Ecto neural progenitor cell (in vitro differentiated cells): ENCODE measurements around the gene TENM4.
"Not testable (repeated sequence)": the region's sequence is repeated elsewhere in the genome, so short reads cannot be mapped to it uniquely, and the experiment has no call there.

ENCODE experiments used
- DNase-seq: peaks from one replicate; pipeline ENCODE4 v3.0.0-alpha.2; 2018; ENCODE audit warnings: low spot score

Gene TENM4

DNA sequence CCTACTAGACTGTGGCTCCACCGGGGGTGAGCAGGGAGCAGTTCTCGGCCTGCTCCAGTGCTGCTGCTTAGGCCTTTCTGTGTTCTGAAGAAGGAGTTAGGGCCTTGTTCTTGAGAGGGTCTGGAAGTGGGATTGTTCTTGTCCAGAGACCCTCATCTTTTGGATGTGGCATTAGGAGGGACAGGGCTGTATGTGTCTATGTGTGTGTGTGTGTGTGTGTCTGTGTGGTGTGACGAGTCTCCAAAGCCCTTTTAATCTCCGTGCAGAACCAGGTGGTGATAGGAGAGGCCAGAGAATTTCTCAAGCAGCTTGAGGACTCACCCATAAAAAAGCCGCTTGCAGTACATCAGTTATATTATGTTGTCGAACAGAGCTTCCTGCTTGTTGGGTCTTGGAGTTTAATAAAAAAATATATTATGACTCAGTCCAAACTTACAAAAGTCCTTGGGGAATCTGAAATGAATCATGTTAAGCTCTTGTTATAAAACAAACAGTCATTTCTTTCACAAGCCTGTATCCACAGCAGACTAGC lies 196.5 kb downstream of the TENM4 start:
- DNase-seq = no peak

DNA sequence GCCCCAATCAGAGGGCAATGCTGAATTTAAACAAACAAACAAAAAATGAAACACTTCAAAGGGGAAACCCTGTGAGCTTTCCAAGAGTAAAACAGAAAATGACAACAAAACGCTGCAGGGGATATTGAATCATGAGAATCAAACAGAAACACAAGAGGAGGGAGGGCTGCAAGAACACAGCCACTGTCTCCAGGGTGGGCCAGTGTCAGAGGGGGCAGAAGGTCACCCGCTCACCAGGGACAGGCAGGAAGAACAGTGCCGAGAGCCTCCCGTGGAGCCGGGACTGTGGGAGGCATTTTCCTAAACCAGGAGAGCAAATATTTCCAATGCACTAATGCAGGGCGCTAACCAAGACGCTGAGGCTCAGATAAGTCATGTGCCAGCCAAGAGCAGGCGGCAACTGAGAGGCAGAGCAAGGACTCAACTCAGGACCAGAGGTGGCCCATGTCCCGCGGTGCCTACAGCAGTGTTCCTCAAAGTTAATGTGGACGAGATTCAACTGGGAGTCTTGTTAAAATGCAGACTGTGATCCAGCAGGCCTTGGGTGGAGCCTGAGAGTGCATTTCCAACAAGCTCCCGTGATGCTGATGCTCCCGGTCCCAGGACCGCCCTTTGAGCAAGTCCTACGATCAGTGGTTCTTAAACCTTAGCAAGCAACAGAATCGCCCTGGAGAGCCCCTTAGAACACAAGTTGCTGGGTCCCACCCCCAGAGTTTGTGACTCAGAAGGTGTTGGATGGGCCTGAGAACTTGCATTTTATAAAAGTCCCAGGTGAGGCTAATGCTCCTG lies 197.2 kb downstream of the TENM4 start:
- no peak for DNase-seq

DNA sequence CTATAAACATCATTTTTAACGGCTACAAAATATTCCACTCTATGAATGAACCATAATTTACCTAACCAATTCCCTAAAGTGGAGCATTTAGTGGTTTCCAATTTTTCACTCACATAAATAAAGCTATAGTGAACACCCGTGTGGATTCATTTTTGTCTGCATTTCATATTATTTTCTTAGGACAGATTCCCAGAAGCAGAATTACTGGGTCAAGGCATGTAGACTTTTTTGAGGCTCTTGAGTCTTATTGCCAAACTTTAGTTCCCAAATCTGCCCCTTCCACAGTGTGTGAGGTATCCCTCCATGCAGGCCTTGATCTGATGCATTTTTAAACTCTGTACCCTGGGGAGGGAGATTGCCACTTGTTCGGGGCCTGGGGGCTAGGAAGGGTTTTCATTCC lies 198.2 kb downstream of the TENM4 start:
- no peak for DNase-seq

DNA sequence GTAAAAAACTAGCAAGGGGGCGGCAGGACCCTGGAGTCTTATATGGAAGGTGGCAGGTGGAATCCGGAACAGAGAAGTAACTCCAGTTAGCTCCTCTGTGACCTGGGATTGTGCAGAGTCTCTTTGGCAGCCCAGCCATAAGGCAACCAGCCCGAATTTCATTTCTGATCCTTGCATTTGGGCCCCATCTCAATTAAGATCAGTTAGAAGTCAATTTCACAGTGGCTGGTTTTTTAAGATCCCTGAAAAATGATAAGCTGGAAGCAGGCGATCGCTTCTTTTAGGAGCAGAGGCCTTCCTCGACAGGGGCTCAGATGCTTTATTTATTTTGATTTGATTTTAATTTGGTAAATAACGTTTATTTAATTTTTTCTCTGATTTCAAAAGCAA lies 199.0 kb downstream of the TENM4 start:
- DNase-seq = no peak

DNA sequence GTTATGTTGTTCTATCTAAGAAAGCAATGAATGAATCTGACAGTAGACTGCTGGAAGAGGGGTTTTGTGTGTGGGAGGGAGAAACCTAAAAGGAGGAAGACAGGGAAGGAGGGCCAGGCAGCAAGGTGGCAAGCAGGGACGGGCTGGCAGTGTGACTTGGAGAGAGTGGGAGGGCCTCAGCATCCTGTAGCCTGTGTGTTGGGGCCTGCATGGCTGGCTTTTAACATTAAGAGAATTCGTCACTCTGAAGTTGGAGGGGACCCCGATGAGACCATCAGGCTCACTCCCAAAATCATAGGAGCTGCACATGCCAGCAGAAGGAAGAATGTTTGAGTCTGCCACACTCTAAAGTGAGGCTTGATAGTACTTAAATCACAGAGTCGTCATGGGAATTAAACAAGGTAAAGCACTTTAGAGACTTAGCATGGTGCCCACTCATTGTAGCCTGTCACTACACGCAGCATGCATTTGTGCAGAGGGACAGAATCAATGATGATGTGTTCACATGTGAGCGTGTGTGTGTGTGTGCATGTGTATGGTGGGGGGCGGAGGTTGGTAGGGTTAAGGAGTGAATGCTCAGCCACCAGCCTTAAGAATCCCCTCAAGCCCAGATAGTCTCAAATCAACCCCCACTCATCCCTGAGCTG lies 199.5 kb downstream of the TENM4 start:
- DNase-seq = no peak

DNA sequence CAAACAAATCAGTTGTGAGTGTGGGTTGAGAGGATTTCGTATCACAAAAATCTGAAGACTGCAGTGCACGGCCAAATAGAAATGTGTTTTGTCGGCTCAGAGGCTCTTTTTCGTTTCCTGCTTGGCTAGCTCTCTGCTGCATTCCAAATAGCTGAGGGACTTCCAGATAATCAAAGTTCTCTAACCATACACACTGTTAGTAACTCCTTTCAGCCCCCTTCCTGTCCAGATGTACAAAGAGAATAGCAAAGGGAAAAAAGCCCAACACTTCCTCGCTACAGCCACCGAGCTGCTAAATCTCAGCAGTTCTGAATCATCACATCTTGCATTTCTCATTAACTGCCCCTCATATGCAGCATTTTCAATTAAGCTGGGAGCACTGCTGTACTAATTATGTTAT lies 203.1 kb downstream of the TENM4 start:
- DNase-seq = no peak

DNA sequence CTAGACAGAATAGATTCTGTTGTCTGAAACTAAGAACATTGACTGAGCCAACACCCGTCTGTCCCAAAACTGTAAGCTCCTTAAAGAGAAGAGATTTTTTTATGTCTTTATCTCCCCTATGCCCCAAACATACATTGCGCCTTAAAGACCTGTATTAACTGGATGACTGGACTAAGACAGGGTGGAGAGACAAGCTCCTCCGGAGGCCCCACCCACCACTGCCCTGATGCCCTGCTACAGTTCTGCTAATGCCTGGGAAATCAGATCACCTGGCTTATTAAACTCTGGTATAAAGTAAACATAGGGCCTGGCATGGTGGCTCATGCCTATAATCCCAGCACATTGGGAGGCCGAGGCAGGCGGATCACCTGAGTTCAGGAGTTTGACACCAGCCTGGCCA lies 203.7 kb downstream of the TENM4 start:
- DNase-seq = no peak

DNA sequence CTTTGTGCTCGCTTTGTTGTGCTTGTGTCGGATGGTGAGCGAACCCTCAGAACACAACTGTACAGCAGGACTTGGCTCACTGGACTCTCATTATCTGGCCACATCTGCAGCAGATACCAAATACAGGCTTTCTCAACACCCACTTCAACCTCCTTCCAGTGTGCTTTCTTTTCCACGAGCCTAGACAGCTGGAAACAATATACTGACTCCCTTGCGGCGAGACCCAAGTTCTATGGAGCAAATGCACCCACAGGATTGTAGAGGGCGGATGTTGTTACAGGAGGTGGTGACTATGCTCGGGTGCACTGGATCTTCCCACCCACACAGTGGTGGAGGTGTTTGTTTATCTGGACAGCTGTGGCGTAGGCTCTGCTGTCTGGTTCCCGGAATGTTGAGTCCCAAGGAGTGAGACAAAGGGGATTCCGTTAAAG lies 204.3 kb downstream of the TENM4 start:
- DNase-seq = no peak

DNA sequence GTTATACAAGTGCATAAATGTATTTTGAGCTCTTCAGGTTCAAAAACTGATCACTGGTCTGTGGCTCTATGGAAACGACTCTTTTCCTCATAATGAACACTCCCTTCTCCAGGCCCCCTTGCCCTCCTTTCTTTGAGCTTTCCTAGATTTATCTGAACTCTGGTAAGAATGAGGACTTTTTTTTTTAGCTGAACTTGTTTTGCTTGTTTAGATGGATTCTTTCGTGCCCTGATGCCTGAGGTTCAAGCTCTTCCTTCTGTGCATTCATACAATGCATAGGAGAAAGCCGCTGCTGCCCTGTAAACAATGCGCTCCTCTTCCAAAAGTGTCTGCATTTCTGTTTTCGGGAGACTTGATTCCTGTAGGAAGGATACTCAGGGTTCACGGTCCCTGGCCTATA lies 205.1 kb downstream of the TENM4 start:
- no peak for DNase-seq

DNA sequence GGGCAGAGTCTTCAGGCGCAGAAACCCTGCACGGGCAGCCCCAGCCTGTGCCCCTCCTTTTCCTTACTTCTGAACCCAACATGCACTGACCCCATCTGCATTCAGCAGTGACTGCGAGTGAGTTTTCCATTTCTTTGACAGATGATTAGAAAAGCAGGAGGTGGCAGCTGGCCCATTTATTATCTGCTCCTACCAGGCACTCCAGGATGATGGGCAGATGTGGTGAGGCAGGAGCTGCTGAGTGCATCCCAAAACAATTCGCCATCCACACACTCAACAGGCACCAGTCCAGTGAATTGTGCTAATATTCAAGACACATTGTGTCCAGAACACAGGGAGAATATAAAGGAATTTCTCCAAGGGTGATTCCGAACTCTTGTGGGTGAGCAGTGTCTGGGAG lies 208.5 kb downstream of the TENM4 start:
- no peak for DNase-seq

DNA sequence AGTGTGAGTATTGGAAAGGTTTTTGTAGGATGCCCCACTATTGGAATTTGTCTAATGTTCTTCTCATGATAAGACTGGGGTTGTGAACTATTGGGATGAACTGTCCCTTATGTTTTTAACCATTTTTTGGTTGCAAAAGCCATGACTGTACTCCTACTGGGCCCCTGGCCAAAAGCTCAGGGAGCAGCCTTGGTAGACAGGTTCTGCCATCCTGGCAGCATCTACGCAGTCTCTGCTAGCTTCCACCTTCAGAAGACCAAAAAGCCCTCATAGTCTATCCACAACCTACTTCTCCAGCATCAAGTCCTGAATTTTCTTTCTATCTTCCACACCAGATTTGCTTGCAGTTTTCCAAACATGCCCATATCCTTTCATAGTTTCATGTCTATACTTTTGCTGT lies 211.8 kb downstream of the TENM4 start:
- DNase-seq = no peak

DNA sequence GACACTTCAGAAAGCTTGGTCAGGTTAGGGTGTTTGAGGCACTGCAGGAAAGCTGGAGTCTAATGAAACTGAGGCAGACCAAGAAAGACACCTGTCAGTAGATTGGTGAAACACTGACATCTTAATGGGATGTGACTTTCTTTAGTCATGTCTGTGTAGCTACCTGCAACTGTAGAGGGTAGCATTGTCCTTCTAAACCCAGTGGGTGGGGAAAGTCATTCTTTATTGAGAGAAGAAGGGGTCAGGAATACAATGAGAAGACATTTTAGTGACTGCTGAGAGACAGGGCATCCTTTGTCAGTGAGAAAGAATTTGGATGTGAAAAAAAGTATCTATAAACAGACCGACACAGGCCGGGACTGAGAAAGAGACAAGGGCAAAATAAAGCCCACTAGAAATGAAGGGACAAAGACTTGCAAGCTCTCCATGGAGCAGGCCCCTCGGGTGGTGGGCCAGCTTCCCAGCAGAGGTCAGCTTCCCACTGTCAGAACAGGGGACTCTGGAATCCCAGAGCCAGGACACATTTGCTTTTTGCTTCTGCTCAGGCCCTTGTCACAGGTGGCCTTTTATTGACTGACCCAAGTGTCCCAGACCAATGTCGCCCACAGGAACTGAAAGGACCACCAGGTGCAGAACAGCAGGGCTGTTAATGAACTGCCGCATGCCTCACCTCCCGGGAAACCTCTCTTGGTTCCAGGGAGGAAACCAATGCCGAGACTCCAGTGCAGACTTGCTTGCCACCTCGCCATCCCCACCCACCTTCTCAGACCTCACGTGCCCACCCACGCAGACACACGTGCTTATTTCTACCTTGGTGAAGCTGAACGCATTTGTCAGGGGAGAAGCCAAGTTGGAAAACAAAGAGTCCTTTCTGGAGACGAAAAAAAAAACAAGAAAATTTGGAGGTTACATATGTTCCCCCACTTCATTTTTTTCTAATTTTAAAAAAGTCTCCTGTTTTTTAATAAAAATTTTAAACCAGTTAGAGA lies 212.8 kb downstream of the TENM4 start:
- DNase-seq = no peak

DNA sequence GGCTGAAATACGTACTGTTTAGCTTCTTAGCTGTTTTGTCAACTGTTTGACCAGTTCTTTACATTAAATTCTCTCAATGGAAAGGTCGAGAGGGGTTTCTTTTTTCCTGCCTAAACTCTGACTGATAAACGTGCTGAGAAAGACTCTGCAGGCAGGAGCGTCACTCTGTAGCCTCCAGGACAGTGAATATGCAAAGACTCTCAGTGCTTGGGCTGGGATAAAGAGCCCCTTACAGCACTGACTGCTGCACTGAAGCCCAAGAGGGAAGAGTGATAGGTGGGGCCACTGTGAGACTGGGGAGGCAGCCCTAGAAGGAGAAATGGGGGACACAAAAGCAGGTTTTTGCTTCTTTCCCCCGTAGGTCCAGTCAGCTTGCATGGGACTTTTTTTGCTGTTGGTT lies 213.5 kb downstream of the TENM4 start:
- DNase-seq = no peak

DNA sequence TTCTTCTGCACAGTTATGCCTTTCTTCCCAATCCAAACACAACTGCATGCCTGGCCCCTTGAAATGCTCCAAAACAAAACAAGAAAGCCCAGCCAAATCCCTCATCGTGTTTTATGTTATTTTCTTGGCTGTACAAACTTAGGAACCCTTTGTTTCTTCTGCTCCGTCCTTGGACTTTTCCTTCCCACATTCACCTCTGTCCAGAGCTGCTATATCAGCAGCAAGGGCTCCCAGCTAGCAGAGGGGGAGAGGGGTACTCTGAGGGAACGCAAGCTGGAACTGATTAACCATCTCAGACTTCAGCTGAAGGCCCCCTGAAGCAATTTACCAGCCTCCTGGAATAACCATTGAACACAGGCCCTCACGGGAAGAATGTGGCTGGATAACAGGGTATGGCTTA lies 214.7 kb downstream of the TENM4 start:
- no peak for DNase-seq

DNA sequence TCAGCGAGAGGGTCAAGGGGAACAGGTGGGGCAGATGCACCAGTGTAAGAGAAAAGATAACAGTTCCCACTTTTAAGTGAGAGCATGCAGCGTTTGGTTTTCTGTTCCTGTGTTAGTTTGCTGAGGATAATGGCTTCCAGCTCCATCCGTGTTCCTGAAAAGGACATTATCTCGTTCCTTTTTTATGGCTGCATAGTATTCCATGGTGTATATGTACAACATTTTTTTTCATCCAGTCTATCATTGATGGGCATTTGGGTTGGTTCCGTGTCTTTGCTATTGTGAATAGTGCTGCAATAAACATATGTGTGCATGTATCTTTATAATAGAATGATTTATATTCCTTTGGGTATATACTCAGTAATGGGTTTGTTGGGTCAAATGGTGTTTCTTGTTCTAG lies 218.7 kb downstream of the TENM4 start:
- DNase-seq = not testable (repeated sequence)

DNA sequence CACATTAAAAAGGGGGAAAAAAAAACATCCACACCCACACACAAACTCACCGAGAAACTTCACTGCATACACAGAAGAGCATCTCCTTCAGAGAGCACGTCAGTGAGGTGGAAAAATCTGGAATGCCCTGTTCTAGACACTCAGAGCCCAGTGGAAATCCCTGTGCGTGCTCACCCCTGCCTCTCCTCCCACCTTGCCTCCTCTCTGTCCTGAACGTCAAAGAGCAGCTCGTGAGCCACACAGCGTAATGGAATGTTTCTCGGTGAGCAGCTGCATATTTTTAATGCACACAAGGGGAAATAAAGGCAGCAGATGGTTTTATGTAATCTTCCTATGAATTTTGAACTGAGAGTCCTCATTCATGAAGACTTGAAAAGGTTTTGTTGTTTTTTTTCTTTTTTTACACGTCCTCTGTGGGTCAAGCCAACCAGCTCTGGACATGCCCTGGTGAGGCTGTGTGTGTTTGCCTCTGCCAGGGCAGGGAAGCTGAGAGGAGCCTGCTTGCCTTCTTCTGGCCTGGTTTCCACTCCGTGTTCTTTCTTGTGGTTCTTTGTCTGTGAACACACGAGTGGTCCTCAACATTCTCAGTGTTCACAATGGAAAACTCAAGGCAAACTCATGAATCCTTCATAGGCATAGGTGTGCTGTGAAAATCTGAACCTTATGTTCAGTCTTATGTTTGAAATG lies 219.2 kb downstream of the TENM4 start:
- no peak for DNase-seq

DNA sequence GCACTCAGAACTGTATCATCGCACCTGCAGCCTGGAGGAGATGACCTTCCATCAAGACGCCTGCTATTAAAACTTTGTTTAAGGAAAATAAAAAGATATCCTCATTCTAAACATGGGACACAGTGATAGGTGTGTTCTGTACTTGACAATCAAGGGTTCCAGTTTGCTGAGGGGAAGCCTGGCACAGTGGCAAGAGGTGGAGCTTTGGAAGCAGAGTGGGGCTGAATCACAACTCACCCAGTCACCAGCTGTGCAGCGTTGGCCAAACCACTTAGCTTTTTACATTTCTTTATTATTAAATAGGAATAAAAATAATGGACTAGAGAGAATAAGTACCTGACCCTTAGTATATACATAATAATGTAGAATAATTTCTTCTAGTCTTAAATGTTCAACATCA lies 220.7 kb downstream of the TENM4 start:
- DNase-seq = no peak

DNA sequence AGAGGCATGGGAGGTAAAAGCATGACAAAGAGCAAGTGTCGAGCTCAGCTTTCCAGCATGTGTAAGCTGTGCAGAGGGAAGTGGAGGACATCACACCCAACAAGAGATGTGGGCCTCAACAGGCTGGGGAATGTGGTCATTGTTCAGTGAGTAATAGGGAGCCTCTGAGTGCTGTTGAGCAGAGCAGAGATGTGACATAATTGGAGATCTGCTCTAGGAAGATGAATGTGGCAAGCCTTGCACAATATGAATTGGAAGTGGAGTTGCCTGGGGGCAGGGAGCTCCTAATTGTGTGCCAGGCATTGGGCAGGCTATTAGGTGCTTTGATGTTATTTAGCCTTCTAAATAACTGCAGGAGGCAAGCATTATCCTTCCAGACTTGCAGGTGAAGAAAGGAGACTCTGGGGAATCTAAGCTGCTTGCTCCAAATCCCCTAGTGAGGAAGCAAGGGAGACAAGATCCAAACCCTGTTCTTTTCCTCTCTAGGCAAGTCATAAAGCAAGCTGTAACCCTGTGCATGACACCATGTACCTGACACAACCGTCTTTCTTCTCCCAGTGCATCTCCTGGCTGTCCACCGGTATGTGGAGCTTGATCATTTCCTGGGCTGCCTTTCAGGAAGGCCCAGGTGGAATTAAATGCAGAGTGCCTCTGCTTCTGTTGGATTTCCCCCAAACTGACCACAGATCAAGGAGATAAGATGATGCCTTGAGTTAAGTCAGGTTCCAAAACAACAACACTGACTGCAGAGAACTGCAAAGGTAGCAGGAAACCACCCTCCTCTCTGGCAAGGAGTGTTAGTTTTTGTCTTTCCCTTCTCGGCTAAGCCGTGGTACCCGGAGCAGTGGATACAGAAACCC lies 221.4 kb downstream of the TENM4 start:
- no peak for DNase-seq

DNA sequence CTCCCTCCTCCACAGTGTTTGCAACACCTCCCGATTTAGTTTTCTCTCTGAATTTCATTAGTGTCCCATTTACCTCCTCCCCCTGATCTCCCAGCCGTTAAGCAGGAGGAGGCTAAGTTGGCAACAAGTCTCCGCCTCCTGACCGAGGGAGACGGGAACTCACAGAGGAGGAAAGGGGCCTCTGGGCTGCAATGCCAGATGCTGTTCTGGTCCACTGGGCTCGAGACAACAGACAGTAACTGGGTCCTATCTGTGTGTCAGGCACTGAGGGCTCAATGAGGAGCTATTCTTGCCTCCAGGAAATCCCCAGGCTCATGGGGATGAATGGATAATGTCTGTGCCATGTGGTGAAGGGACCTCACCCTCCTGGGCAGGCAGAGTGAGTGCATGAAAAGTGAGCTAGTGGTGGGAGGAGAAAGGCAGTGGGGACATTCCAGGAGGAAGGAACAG lies 228.1 kb downstream of the TENM4 start:
- DNase-seq = peak; percentile 56

DNA sequence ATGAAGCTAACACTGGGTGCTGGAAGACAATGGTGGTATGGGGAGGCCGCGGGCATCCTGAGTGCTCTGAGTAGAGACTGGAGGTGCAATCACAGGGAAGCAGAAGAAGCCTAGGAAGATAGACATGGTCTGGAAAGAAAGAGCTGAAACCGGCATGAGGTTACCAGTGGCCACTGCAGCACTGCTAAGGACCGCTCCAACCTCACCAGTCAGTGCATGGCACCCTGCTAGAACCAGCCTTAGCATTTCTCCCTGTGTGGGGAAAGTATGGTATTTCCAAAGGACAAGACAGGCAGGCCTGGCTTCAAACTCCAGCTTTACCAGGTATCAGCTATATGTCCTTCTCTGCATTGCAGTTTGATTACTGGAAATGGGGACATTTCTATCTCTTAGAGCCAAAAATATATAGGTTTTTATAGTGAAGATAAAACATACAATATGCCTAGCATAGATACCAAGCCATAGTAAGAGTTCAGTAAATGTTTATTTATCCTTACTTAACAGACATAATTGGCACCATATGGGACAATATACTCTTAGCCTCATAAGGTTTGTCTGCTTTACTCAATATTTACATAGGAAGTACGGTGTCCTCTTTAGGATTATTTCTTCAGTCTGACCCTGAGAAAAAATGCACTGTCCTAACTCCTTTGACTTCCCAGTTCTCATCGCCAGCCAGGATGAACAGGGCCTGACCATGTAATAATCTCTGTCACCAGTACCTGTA lies 231.1 kb downstream of the TENM4 start:
- no peak for DNase-seq
